Psoas muscle (tissue), 8 donors: ENCODE results near the gene PDE1C. TPM values are rescaled to one million over a fixed set of nuclear protein-coding genes. Genes with fewer than 3 reads are reported as not detected.

Experiments
- ATAC-seq, 4 donors: fragments of 200-7000 bp; cut with Tn5 transposase; one replicate each; pipeline ENCODE4 v1.9.1; 2020; ENCODE audit warnings: moderate library complexity in 3 of 4, mild to moderate bottlenecking in 2 of 4
- DNase-seq, 2 donors: peaks; one replicate each; pipeline ENCODE4 v3.0.0-alpha.2; 2020
- H3K27ac ChIP-seq: fragments of 200-600 bp; one replicate; pipeline ENCODE4 v1.8.0; 2022
- H3K27me3 ChIP-seq, 3 donors: fragments of 200-600 bp in 1 of 3; one replicate each; pipeline versions ENCODE4 v1.6.1 to v1.8.0; 2013 to 2022; ENCODE audit warnings: low read length in 2 of 3, mild to moderate bottlenecking in 2 of 3, moderate library complexity in 1 of 3; ENCODE audit not compliant: insufficient read depth in 3 of 3
- H3K36me3 ChIP-seq, 2 donors: fragments of 200-600 bp in 1 of 2; one replicate each; pipeline versions ENCODE4 v1.6.1 to v1.8.0; 2013 to 2022; ENCODE audit warnings: low read depth in 1 of 2, mild to moderate bottlenecking in 1 of 2, moderate library complexity in 1 of 2; ENCODE audit not compliant: insufficient read depth in 1 of 2
- H3K4me1 ChIP-seq: fragments of 200-600 bp; one replicate; pipeline ENCODE4 v1.8.0; 2022
- H3K4me3 ChIP-seq: fragments of 200-600 bp; one replicate; pipeline ENCODE4 v1.8.0; 2022; ENCODE audit warnings: mild to moderate bottlenecking
- H3K9me3 ChIP-seq: fragments of 200-600 bp; one replicate; pipeline ENCODE4 v1.8.0; 2022
- CTCF ChIP-seq: fragments of 200-600 bp; IDR thresholded peaks from one replicate; pipeline ENCODE4 v1.8.0; 2022; ENCODE audit warnings: antibody characterized with exemption
- WGBS, 3 donors: extraction: QIAGEN DNeasy Blood & Tissue Kit; methylation state at CpG; one replicate each; pipeline versions ENCODE4 v1.1.6 to v1.1.7; 2013; 5-methylcytosine and 5-hydroxymethylcytosine counted together
- intact Hi-C, 2 donors: fragments of 100-400 bp; cut with DNase I; formaldehyde crosslinking; loops; one replicate each; pipeline versions ENCODE4 v1.11.0 to v1.14.2; 2022
- polyA plus RNA-seq, 3 donors: library from polyadenylated mRNA; stranded (reverse); fragments of 200-250 nt; gene quantifications; one replicate each; pipeline ENCODE4 v1.2.3, GENCODE V29; 2013
- total RNA-seq, 4 donors: library from RNA; stranded (reverse); fragmentation: NEBNext Ultra II Directional in 2 of 4; extraction: Animal tissue kit (Norgen Biotek cat#: 25700) in 2 of 4; gene quantifications; one replicate each; pipeline versions ENCODE4 v1.2.1 to v1.2.4, GENCODE V29; 2021 to 2023
- donor health status: healthy with polysubstance abuse.
- donor health status: DM: no; HTN: no; CAD: no; lungs with moderate emphysema.
- donor health status: Bipolar disorder and iron deficiency.
- donor health status: healthy.
- donor health status: DM: yes; HTN: yes; CAD: no.
- donor health status: DM: no; HTN: no; CAD: no.
- donor health status: DM: no; HTN: no; CAD: no.
- donor health status: DM: yes; HTN: yes; CAD: no.

PDE1C gene
- total and polyA plus RNA-seq, 7 donors, result 0.20 to 1.9 (median 0.64) TPM

GRCh38 chr7:31786326-31786725, 283.9 kb downstream of the PDE1C start:
- H3K27me3 ChIP-seq, result no peaks in the 10 kb centered on the region
- H3K36me3 ChIP-seq, result no peaks in the 10 kb centered on the region
- ATAC-seq (no peak), DNase-seq (no peak)
- H3K27ac ChIP-seq, result no peak overlapping the region
- H3K4me3 ChIP-seq, result no peak overlapping the region
- no peaks in the 10 kb centered on the region for H3K9me3 ChIP-seq
- intact Hi-C loops, result no loop called here
- H3K4me1 ChIP-seq, result no peaks in the 10 kb centered on the region
- no peak for TF ChIP-seq CTCF
- WGBS, 3 donors, result 46 to 62% (median 52%) methylated on average over 3 of the region's 3 CpGs

- Histone ChIP-seq H3K27me3 (no peaks in the 10 kb centered on the region), H3K36me3 (no peaks in the 10 kb centered on the region), H3K4me3 (no peak overlapping the region), H3K9me3 (no peaks in the 10 kb centered on the region), H3K4me1 (no peaks in the 10 kb centered on the region), H3K27ac (no peak overlapping the region)
- TF ChIP-seq CTCF, result no peak
- ATAC-seq (no peak), DNase-seq (no peak)
- intact Hi-C loops, result no loop called here
- 37 to 50% (median 38%) methylated on average over 2 of the region's 2 CpGs for WGBS, 3 donors
Observed at GRCh38 chr7:31785101-31785500, 285.1 kb downstream of the PDE1C start.

GRCh38 chr7:31783221-31783620, 287.0 kb downstream of the PDE1C start:
- 36 to 45% (median 37%) methylated on average over 2 of the region's 2 CpGs for WGBS, 3 donors
- DNase-seq, result no peak
- Histone ChIP-seq H3K27ac (no peak overlapping the region), H3K4me1 (no peaks in the 10 kb centered on the region), H3K9me3 (no peaks in the 10 kb centered on the region), H3K4me3 (no peak overlapping the region), H3K27me3 (no peaks in the 10 kb centered on the region), H3K36me3 (no peaks in the 10 kb centered on the region)
- TF ChIP-seq CTCF, result no peak
- no peak for ATAC-seq
- intact Hi-C loops, result no loop called here

- H3K36me3 ChIP-seq, result no peaks in the 10 kb centered on the region
- TF ChIP-seq CTCF, result peak; percentile 62
- H3K4me1 ChIP-seq, result no peaks in the 10 kb centered on the region
- ATAC-seq, result peak in 3 of 4 donors; percentile 49 to 75 (median 61)
- H3K4me3 ChIP-seq, result no peak overlapping the region
- no peaks in the 10 kb centered on the region for H3K27me3 ChIP-seq
- no peak overlapping the region for H3K27ac ChIP-seq
- DNase-seq, result no peak
- 39 to 47% (median 46%) methylated on average over 7 of the region's 7 CpGs for WGBS, 3 donors
- no peaks in the 10 kb centered on the region for H3K9me3 ChIP-seq
- intact Hi-C loops, result no loop called here
Observed at GRCh38 chr7:31782411-31782991, 287.7 kb downstream of the PDE1C start.

GRCh38 chr7:31778296-31778695, 291.9 kb downstream of the PDE1C start:
- ATAC-seq (no peak), DNase-seq (no peak)
- no peaks in the 10 kb centered on the region for H3K36me3 ChIP-seq
- 56 to 67% (median 62%) methylated on average over 3 of the region's 3 CpGs for WGBS, 3 donors
- no peak overlapping the region for H3K27ac ChIP-seq
- H3K9me3 ChIP-seq, result no peaks in the 10 kb centered on the region
- TF ChIP-seq CTCF, result no peak
- H3K4me3 ChIP-seq, result no peak overlapping the region
- intact Hi-C loops, result no loop called here
- no peaks in the 10 kb centered on the region for H3K27me3 ChIP-seq
- no peaks in the 10 kb centered on the region for H3K4me1 ChIP-seq
